HG03196 (cell line): ENCODE measurements around the gene SHB.
A peak's percentile ranks its signal among the peaks of the same experiment; 100 is the strongest.

ENCODE experiments used
- ATAC-seq: cut with Tn5 transposase; IDR thresholded peaks from one replicate; pipeline ENCODE4 v1.9.1; 2021; ENCODE audit not compliant: unreplicated experiment

Gene SHB

GRCh38 chr9:38009990-38010389 is 59.0 kb downstream of the SHB start:
- ATAC-seq, result no peak

- no peak for ATAC-seq
Observed at GRCh38 chr9:38009035-38009501, 60.0 kb downstream of the SHB start.

- peak; percentile 71 for ATAC-seq
Observed at GRCh38 chr9:38008168-38009034, 60.6 kb downstream of the SHB start.

- ATAC-seq, result no peak
Observed at GRCh38 chr9:38007016-38007415, 62.0 kb downstream of the SHB start.

- ATAC-seq, result no peak
Observed at GRCh38 chr9:38006163-38006562, 62.9 kb downstream of the SHB start.

GRCh38 chr9:38004809-38005560 is 64.0 kb downstream of the SHB start:
- no peak for ATAC-seq

GRCh38 chr9:38003946-38004808 is 64.8 kb downstream of the SHB start:
- no peak for ATAC-seq

GRCh38 chr9:38003230-38003629 is 65.8 kb downstream of the SHB start:
- ATAC-seq, result no peak

GRCh38 chr9:38001430-38001829 is 67.6 kb downstream of the SHB start:
- no peak for ATAC-seq

- ATAC-seq, result no peak
Observed at GRCh38 chr9:38000735-38001134, 68.3 kb downstream of the SHB start.

GRCh38 chr9:38000332-38000731 is 68.7 kb downstream of the SHB start:
- no peak for ATAC-seq

GRCh38 chr9:37999588-38000189 is 69.3 kb downstream of the SHB start:
- no peak for ATAC-seq

- no peak for ATAC-seq
Observed at GRCh38 chr9:37998881-37999587, 70.0 kb downstream of the SHB start.

- no peak for ATAC-seq
Observed at GRCh38 chr9:37997636-37998374, 71.2 kb downstream of the SHB start.

GRCh38 chr9:37996819-37997217 is 72.2 kb downstream of the SHB start:
- no peak for ATAC-seq

- ATAC-seq, result no peak
Observed at GRCh38 chr9:37995961-37996818, 72.8 kb downstream of the SHB start.

GRCh38 chr9:37995348-37995737 is 73.7 kb downstream of the SHB start:
- ATAC-seq, result no peak

GRCh38 chr9:37994639-37995347 is 74.2 kb downstream of the SHB start:
- ATAC-seq, result peak; percentile 66
